ENCODE results near the gene ITGB5.

- no peak for TF ChIP-seq ARNTL (CRISPR knock-in tag; IDR thresholded peaks at IDR 0.05; ENCODE audit: borderline replicate concordance, low read depth)
- no peak for TF ChIP-seq SNAI2 (CRISPR knock-in tag; IDR thresholded peaks at IDR 0.05)
- no peak for TF ChIP-seq TOX (CRISPR knock-in tag; IDR thresholded peaks at IDR 0.05; ENCODE audit: borderline replicate concordance)
- no peak for TF ChIP-seq ZNF70 (CRISPR knock-in tag; IDR thresholded peaks at IDR 0.05)
Observed at GRCh38 chr3:124763206-124763605, 124.0 kb downstream of the ITGB5 start.

Measured in SK-N-SH treated with all-trans-retinoic acid at 6 μM for 48 hours (cell line).